Right lobe of liver (tissue), 6 donors: Measurements from ENCODE around the gene SLC6A9. TPM values are rescaled to one million over a fixed set of nuclear protein-coding genes. Genes with fewer than 3 reads are reported as not detected.

Source experiments
- ATAC-seq, 4 donors: fragments of 200-7000 bp; cut with Tn5 transposase; one replicate each; pipeline ENCODE4 v1.9.1; 2020; ENCODE audit warnings: mild to moderate bottlenecking in 4 of 4, moderate library complexity in 4 of 4
- DNase-seq, 3 donors: peaks; one replicate each; pipeline ENCODE4 v3.0.0-alpha.2; 2020
- H3K27ac ChIP-seq, 3 donors: fragments of 200-600 bp; one replicate each; pipeline ENCODE4 v1.8.0; 2022
- H3K27me3 ChIP-seq, 2 donors: fragments of 200-600 bp; one replicate each; pipeline ENCODE4 v1.8.0; 2022
- H3K36me3 ChIP-seq, 4 donors: fragments of 200-600 bp; sonication (generic) in 1 of 4; one replicate each; pipeline versions ENCODE4 v1.5.1 to v1.8.0; 2017 to 2022; ENCODE audit warnings: control low read depth in 1 of 4
- H3K4me1 ChIP-seq, 4 donors: fragments of 200-600 bp; sonication (generic) in 1 of 4; one replicate each; pipeline versions ENCODE4 v1.5.1 to v1.8.0; 2017 to 2022; ENCODE audit warnings: control low read depth in 1 of 4
- H3K4me3 ChIP-seq, 3 donors: fragments of 200-600 bp; one replicate each; pipeline ENCODE4 v1.8.0; 2022
- H3K9me3 ChIP-seq, 4 donors: fragments of 200-600 bp; sonication (generic) in 1 of 4; one replicate each; pipeline versions ENCODE4 v1.5.1 to v1.8.0; 2017 to 2022; ENCODE audit warnings: control low read depth in 1 of 4
- POLR2A ChIP-seq: fragments of 450-650 bp; IDR thresholded peaks from one replicate; pipeline ENCODE4 v1.6.1; 2017; ENCODE audit warnings: antibody characterized with exemption, mild to moderate bottlenecking
- WGBS: methylation state at CpG from one replicate; pipeline ENCODE4 v1.1.6; 2018; ENCODE audit warnings: low coverage, low lambda C conversion rate; ENCODE audit not compliant: insufficient coverage; ENCODE audit errors: missing lambda C conversion rate; 5-methylcytosine and 5-hydroxymethylcytosine counted together
- intact Hi-C, 2 donors: fragments of 100-400 bp; cut with DNase I; formaldehyde crosslinking; loops; one replicate each; pipeline versions ENCODE4 v1.11.2 to v1.14.1; 2022
- total RNA-seq, 6 experiments: library from RNA; depleted of rRNA in 2 of 6; stranded (reverse); fragments of >200 nt in 2 of 6; fragmentation: NEBNext Ultra II Directional in 3 of 6; extraction: Animal tissue kit (Norgen Biotek cat#: 25700) in 3 of 6; gene quantifications; one replicate each; pipeline versions ENCODE4 v1.1.0 to v1.2.4, GENCODE V29; 2016 to 2023
- TF ChIP-seq, protein P1 (sequence below), 4 donors: fragments of 200-600 bp in 3 of 4; fragments of 450-650 bp in 1 of 4; IDR thresholded peaks; one replicate each; pipeline versions ENCODE4 v1.5.1 to v1.8.0; 2016 to 2022; ENCODE audit warnings: antibody characterized with exemption in 4 of 4, mild to moderate bottlenecking in 2 of 4
- donor health status: DM: no; HTN: yes; CAD: no.
- donor health status: DM: no; HTN: no; CAD: no.
- donor health status: DM: no; HTN: no; CAD: no.
- donor health status: DM: no; HTN: yes; CAD: no.
- donor health status: DM: no; HTN: yes; CAD: no.

The SLC6A9 gene
- total RNA-seq, 6 experiments from 2014 or later, result 0.78 to 2.2 (median 1.9) TPM

DNA sequence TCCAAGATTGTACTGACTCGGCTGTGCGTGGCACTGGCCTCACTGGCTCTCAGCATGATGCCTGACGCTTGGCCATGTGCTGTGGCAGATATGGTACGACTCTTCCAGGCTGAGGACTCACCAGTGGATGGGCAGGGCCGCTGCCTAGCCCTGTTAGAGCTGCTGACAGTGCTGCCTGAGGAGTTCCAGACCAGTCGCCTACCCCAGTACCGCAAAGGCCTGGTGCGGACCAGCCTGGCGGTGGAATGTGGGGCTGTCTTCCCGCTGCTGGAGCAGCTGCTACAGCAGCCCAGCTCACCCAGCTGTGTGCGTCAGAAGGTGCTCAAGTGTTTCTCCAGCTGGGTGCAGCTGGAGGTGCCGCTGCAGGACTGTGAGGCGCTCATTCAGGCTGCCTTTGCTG is 81.6 kb downstream of the SLC6A9 start:
- intact Hi-C loops, result no loop called here
- ATAC-seq, result no peak

GRCh38 chr1:43947874-43948437 is 83.3 kb downstream of the SLC6A9 start:
- DNase-seq (peak in 1 of 3 donors; percentile 42), ATAC-seq (no peak)
- no peak for TF ChIP-seq POLR2A
- TF ChIP-seq, protein P1, sequence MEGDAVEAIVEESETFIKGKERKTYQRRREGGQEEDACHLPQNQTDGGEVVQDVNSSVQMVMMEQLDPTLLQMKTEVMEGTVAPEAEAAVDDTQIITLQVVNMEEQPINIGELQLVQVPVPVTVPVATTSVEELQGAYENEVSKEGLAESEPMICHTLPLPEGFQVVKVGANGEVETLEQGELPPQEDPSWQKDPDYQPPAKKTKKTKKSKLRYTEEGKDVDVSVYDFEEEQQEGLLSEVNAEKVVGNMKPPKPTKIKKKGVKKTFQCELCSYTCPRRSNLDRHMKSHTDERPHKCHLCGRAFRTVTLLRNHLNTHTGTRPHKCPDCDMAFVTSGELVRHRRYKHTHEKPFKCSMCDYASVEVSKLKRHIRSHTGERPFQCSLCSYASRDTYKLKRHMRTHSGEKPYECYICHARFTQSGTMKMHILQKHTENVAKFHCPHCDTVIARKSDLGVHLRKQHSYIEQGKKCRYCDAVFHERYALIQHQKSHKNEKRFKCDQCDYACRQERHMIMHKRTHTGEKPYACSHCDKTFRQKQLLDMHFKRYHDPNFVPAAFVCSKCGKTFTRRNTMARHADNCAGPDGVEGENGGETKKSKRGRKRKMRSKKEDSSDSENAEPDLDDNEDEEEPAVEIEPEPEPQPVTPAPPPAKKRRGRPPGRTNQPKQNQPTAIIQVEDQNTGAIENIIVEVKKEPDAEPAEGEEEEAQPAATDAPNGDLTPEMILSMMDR (IDR thresholded peaks at IDR 0.05), result no peak
- Histone ChIP-seq H3K27me3 (no peaks in the 10 kb centered on the region), H3K4me1 (peaks cover 0 to 17% (median 9%) of the 10 kb centered on the region in 4 donors), H3K4me3 (peak overlapping the region; percentile 44 to 88 (median 79)), H3K27ac (no peak overlapping the region), H3K9me3 (no peaks in the 10 kb centered on the region), H3K36me3 (peaks cover 0 to 5% (median 0%) of the 10 kb centered on the region in 4 donors)
- intact Hi-C loops, result no loop called here
- WGBS, result 28% methylated on average over 3 of the region's 3 CpGs

More for the DNA sequence above, 81.6 kb downstream of the SLC6A9 start:
- WGBS, result no CpG with 5 or more reads among the region's 13 CpGs
- Histone ChIP-seq H3K36me3 (peaks cover 0 to 5% (median 0%) of the 10 kb centered on the region in 4 donors), H3K27me3 (no peaks in the 10 kb centered on the region), H3K27ac (no peak overlapping the region), H3K4me3 (no peak overlapping the region), H3K4me1 (peaks cover 0 to 17% (median 9%) of the 10 kb centered on the region in 4 donors), H3K9me3 (no peaks in the 10 kb centered on the region)
- DNase-seq, result peak in 1 of 3 donors; percentile 38
- no peak for TF ChIP-seq POLR2A
- TF ChIP-seq, protein P1 (IDR thresholded peaks at IDR 0.05), result no peak

- Histone ChIP-seq H3K4me3 (peak overlapping the region; percentile 44 to 88 (median 79)), H3K36me3 (peaks cover 0 to 5% (median 0%) of the 10 kb centered on the region in 4 donors), H3K4me1 (peaks cover 0 to 17% (median 9%) of the 10 kb centered on the region in 4 donors), H3K27ac (peak overlapping the region; percentile 95 to 98 (median 96)), H3K9me3 (no peaks in the 10 kb centered on the region), H3K27me3 (no peaks in the 10 kb centered on the region)
- WGBS, result 8% methylated on average over 8 of the region's 27 CpGs
- DNase-seq (peak in 1 of 3 donors; percentile 41), ATAC-seq (peak in 1 of 4 donors; percentile 3)
- no peak for TF ChIP-seq POLR2A
- TF ChIP-seq, protein P1 (IDR thresholded peaks at IDR 0.05), result no peak
- intact Hi-C loops, result no loop called here
Observed at GRCh38 chr1:43947061-43947873, 84.0 kb downstream of the SLC6A9 start.

Other genes starting within 250 kb of the SLC6A9 start
- under 1 TPM in 3 of 6 experiments, not detected in 3; 0.31 to 0.32 (median 0.31) TPM for gene ARTN, start 97.7 kb downstream of the SLC6A9 start, total RNA-seq
- 10 to 100 TPM; 12.4 to 18.9 (median 14.8) TPM for gene IPO13, start 84.5 kb downstream of the SLC6A9 start, total RNA-seq
- gene DPH2, start 61.5 kb downstream of the SLC6A9 start, total RNA-seq, result 10 to 100 TPM in 5 of 6 experiments, 1 to 10 TPM in 1; 8.9 to 27.5 (median 12.0) TPM
- 100 to 1,000 TPM in 2 of 6 experiments, 10 to 100 TPM in 4; 64.4 to 142 (median 76.9) TPM for gene ATP6V0B, start 56.5 kb downstream of the SLC6A9 start, total RNA-seq
- gene B4GALT2, start 52.3 kb downstream of the SLC6A9 start, total RNA-seq, result 10 to 100 TPM; 13.4 to 49.5 (median 18.5) TPM
- gene CCDC24, start 39.9 kb downstream of the SLC6A9 start, total RNA-seq, result 1 to 10 TPM; 2.2 to 8.4 (median 3.5) TPM
- not detected for gene KLF17, start 87.4 kb upstream of the SLC6A9 start, total RNA-seq
- not detected for gene KLF18, start 110.2 kb upstream of the SLC6A9 start, total RNA-seq
- 10 to 100 TPM; 16.2 to 27.8 (median 23.3) TPM for gene DMAP1, start 182.0 kb upstream of the SLC6A9 start, total RNA-seq